CD4-positive, alpha-beta T cell treated with Interleukin-15 for 4 hours (primary cell): ENCODE results near the gene FNDC4.
"Not testable (repeated sequence)": the region's sequence is repeated elsewhere in the genome, so short reads cannot be mapped to it uniquely, and the experiment has no call there.

Experiments used
- DNase-seq: peaks from one replicate; pipeline ENCODE4 v3.0.0-alpha.2; 2020; ENCODE audit warnings: low spot score

FNDC4 gene

GRCh38 chr2:27494944-27495554 lies at the start of gene FNDC4:
TSS of gene FNDC4 (minus strand) at chr2:27495200. CDS start at chr2:27494679, 521 bp downstream.
- DNase-seq = no peak

- DNase-seq = no peak
Measured at GRCh38 chr2:27544143-27544821, 49.3 kb upstream of the FNDC4 start.

GRCh38 chr2:27539649-27540048 lies 44.6 kb upstream of the FNDC4 start:
- DNase-seq = not testable (repeated sequence)

GRCh38 chr2:27538839-27539450 lies 43.9 kb upstream of the FNDC4 start:
- DNase-seq = not testable (repeated sequence)

- no peak for DNase-seq
Measured at GRCh38 chr2:27537287-27537686, 42.3 kb upstream of the FNDC4 start.

GRCh38 chr2:27531983-27532382 lies 37.0 kb upstream of the FNDC4 start:
- DNase-seq = no peak

- no peak for DNase-seq
Measured at GRCh38 chr2:27527182-27527581, 32.2 kb upstream of the FNDC4 start.

- no peak for DNase-seq
Measured at GRCh38 chr2:27522400-27522945, 27.5 kb upstream of the FNDC4 start.

- DNase-seq = no peak
Measured at GRCh38 chr2:27520316-27520715, 25.3 kb upstream of the FNDC4 start.

- DNase-seq = no peak
Measured at GRCh38 chr2:27518782-27519113, 23.7 kb upstream of the FNDC4 start.

GRCh38 chr2:27518113-27518781 lies 23.2 kb upstream of the FNDC4 start:
- DNase-seq = no peak

- DNase-seq = no peak
Measured at GRCh38 chr2:27509326-27509725, 14.3 kb upstream of the FNDC4 start.

GRCh38 chr2:27507293-27507692 lies 12.3 kb upstream of the FNDC4 start:
- no peak for DNase-seq

- no peak for DNase-seq
Measured at GRCh38 chr2:27506587-27506986, 11.6 kb upstream of the FNDC4 start.

- no peak for DNase-seq
Measured at GRCh38 chr2:27502142-27502541, 7.1 kb upstream of the FNDC4 start.

- DNase-seq = no peak
Measured at GRCh38 chr2:27501042-27501441, 6.0 kb upstream of the FNDC4 start.

- no peak for DNase-seq
Measured at GRCh38 chr2:27498975-27499374, 4.0 kb upstream of the FNDC4 start.

- no peak for DNase-seq
Measured at GRCh38 chr2:27497288-27497627, 2.3 kb upstream of the FNDC4 start.

- DNase-seq = no peak
Measured at GRCh38 chr2:27496357-27497287, 1.6 kb upstream of the FNDC4 start, which contains the start of gene GCKR. TSS of gene GCKR (plus strand) at chr2:27496839. CDS start at chr2:27496905, 66 bp downstream.

GRCh38 chr2:27495840-27496356 lies 898 bp upstream of the FNDC4 start:
- DNase-seq = no peak

GRCh38 chr2:27494284-27494943 lies 586 bp downstream of the FNDC4 start:
- DNase-seq = no peak
